HCT116 (cell line): ENCODE results near the gene PROX1.

Source experiments
- EZH2 ChIP-seq: fragments of 200-600 bp; sonication (generic); IDR thresholded peaks from 2 replicates; pipeline ENCODE4 v1.6.1; 2017; ENCODE audit warnings: antibody characterized with exemption, mixed run types
- EZH2phosphoT487 ChIP-seq: fragments of 200-600 bp; IDR thresholded peaks from 2 replicates; pipeline ENCODE4 v1.6.1; 2018; ENCODE audit warnings: antibody characterized with exemption, borderline replicate concordance
- JUND ChIP-seq: IDR thresholded peaks from 2 replicates; pipeline ENCODE4 v1.6.1; 2012
- POLR2A ChIP-seq: IDR thresholded peaks from 2 replicates; pipeline ENCODE4 v1.7.0; 2011; ENCODE audit warnings: borderline replicate concordance; ENCODE audit not compliant: insufficient read depth, insufficient read length; ENCODE audit errors: extremely low read depth
- POLR2AphosphoS5 ChIP-seq: IDR thresholded peaks from 2 replicates; pipeline ENCODE4 v1.6.1; 2011; ENCODE audit warnings: mild to moderate bottlenecking, low read depth, low read length, moderate library complexity
- RAD21 ChIP-seq: IDR thresholded peaks from 2 replicates; pipeline ENCODE4 v1.6.1; 2012; ENCODE audit warnings: low read depth, mild to moderate bottlenecking
- REST ChIP-seq: IDR thresholded peaks from 2 replicates; pipeline ENCODE4 v1.6.1; 2012; ENCODE audit warnings: low read depth
- SIN3A ChIP-seq: IDR thresholded peaks from 2 replicates; pipeline ENCODE4 v1.6.1; 2012; ENCODE audit warnings: low read depth
- YY1 ChIP-seq: IDR thresholded peaks from 2 replicates; pipeline ENCODE4 v1.6.1; 2011; ENCODE audit warnings: low read length, low read depth, moderate library complexity, mild to moderate bottlenecking; ENCODE audit not compliant: insufficient replicate concordance; ENCODE audit errors: extremely low read depth
- ZNF274 ChIP-seq: fragments of 200-500 bp; sonication (Bioruptor generic); IDR thresholded peaks from 2 replicates; pipeline ENCODE4 v1.6.1; 2014; ENCODE audit warnings: mild to moderate bottlenecking, low read depth, low read length, inconsistent platforms
- TF ChIP-seq, protein P1 (sequence below), 3 experiments: fragments of 200-600 bp in 1 of 3; sonication (generic) in 1 of 3; IDR thresholded peaks in 2 of 3; conservative IDR thresholded peaks in 1 of 3; 2 replicates each; pipeline ENCODE4 v1.5.1; 2012 to 2017; ENCODE audit warnings: low read depth in 2 of 3, low read length in 2 of 3, antibody characterized with exemption in 1 of 3, borderline replicate concordance in 1 of 3, control low read depth in 1 of 3, mild to moderate bottlenecking in 1 of 3, mixed read lengths in 1 of 3, mixed run types in 1 of 3, moderate library complexity in 1 of 3; ENCODE audit not compliant: insufficient read depth in 1 of 3
- TF ChIP-seq, protein P2 (sequence below): IDR thresholded peaks from 2 replicates; pipeline ENCODE4 v1.6.1; 2011; ENCODE audit warnings: mild to moderate bottlenecking, low read length, moderate library complexity; ENCODE audit not compliant: insufficient replicate concordance; ENCODE audit errors: extremely low read depth

DNA sequence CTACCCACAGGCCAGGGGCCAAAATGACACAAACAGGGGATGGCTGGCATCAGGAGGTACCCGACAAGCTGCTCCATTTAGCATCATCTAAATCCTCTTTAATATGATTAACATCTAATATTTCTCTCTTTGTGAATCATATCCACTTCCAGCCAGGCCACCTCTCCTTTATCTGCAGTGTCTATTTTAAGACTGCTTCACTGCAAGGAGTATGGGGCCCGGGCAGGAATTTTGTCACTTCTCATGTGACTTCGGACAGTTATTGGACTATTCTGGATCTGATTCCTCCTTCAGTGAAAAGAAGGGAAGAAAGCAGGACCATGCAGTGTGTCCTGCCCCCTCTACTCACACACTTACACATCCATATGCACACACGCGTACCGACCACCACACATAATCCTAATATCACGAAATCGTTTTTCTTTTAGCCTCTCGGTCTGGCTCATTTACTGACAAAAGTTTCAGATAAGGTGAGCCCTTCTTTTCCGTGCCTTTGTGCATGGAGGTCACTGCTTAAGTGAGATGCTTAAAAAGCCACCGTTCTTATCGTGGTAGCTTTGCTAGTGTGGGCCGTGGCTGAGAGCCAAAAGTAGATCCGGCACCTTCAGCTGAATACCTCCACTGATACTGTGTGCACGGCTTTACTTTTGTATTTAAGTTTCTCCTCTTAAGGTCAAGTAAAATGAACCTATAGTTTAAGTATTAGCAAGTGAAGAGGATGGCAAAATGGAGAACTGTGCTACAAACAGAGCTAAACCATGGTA, 26.0 kb downstream of the PROX1 start:
- TF ChIP-seq, protein P1, sequence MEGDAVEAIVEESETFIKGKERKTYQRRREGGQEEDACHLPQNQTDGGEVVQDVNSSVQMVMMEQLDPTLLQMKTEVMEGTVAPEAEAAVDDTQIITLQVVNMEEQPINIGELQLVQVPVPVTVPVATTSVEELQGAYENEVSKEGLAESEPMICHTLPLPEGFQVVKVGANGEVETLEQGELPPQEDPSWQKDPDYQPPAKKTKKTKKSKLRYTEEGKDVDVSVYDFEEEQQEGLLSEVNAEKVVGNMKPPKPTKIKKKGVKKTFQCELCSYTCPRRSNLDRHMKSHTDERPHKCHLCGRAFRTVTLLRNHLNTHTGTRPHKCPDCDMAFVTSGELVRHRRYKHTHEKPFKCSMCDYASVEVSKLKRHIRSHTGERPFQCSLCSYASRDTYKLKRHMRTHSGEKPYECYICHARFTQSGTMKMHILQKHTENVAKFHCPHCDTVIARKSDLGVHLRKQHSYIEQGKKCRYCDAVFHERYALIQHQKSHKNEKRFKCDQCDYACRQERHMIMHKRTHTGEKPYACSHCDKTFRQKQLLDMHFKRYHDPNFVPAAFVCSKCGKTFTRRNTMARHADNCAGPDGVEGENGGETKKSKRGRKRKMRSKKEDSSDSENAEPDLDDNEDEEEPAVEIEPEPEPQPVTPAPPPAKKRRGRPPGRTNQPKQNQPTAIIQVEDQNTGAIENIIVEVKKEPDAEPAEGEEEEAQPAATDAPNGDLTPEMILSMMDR (IDR thresholded peaks at IDR 0.05 in 2 of 3, conservative IDR thresholded peaks at IDR 0.05 in 1 of 3; ENCODE audit: borderline replicate concordance in 1 of 3, insufficient read depth in 1 of 3, low read depth in 2 of 3, low read length in 2 of 3), result no peak
- TF ChIP-seq EZH2 (no peak), POLR2AphosphoS5 (no peak), RAD21 (no peak), POLR2A (no peak), EZH2phosphoT487 (no peak), SIN3A (no peak), JUND (no peak), REST (no peak), YY1 (no peak), ZNF274 (no peak)
- TF ChIP-seq, protein P2, sequence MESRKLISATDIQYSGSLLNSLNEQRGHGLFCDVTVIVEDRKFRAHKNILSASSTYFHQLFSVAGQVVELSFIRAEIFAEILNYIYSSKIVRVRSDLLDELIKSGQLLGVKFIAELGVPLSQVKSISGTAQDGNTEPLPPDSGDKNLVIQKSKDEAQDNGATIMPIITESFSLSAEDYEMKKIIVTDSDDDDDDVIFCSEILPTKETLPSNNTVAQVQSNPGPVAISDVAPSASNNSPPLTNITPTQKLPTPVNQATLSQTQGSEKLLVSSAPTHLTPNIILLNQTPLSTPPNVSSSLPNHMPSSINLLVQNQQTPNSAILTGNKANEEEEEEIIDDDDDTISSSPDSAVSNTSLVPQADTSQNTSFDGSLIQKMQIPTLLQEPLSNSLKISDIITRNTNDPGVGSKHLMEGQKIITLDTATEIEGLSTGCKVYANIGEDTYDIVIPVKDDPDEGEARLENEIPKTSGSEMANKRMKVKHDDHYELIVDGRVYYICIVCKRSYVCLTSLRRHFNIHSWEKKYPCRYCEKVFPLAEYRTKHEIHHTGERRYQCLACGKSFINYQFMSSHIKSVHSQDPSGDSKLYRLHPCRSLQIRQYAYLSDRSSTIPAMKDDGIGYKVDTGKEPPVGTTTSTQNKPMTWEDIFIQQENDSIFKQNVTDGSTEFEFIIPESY, result no peak
